Smooth muscle cell (in vitro differentiated cells): Measurements from ENCODE around the gene LTBP2. TPM values are rescaled to one million over a fixed set of nuclear protein-coding genes. Genes with fewer than 3 reads are reported as not detected.

Experiments used
- DNase-seq: peaks from one replicate; lab custom pipeline; 2025; ENCODE audit not compliant: unreplicated experiment; lab: John Stamatoyannopoulos, UW
- H2AFZ ChIP-seq: fragments of 200-600 bp; sonication (generic); 2 replicates; pipeline ENCODE4 v1.6.0; 2016; ENCODE audit warnings: antibody characterized with exemption, low read depth, mild to moderate bottlenecking
- H3F3A ChIP-seq: fragments of 200-600 bp; sonication (generic); 2 replicates; pipeline ENCODE4 v1.6.0; 2017; ENCODE audit warnings: antibody characterized with exemption, low read depth
- H3K27ac ChIP-seq: fragments of 200-600 bp; sonication (generic); 2 replicates; pipeline ENCODE4 v1.5.1; 2016; ENCODE audit warnings: low read depth, mild to moderate bottlenecking
- H3K27me3 ChIP-seq: fragments of 200-600 bp; sonication (generic); 2 replicates; pipeline ENCODE4 v1.6.1; 2016; ENCODE audit warnings: low read depth, mild to moderate bottlenecking
- H3K36me3 ChIP-seq: fragments of 200-600 bp; sonication (generic); 2 replicates; pipeline ENCODE4 v1.5.1; 2016; ENCODE audit warnings: low read depth
- H3K4me1 ChIP-seq: fragments of 200-600 bp; sonication (generic); 2 replicates; pipeline ENCODE4 v1.5.1; 2016; ENCODE audit warnings: low read depth
- H3K4me2 ChIP-seq: fragments of 200-600 bp; sonication (generic); 2 replicates; pipeline ENCODE4 v1.6.0; 2016; ENCODE audit warnings: mild to moderate bottlenecking
- H3K4me3 ChIP-seq: fragments of 200-600 bp; sonication (generic); 2 replicates; pipeline ENCODE4 v1.5.1; 2016; ENCODE audit warnings: mild to moderate bottlenecking
- H3K79me2 ChIP-seq: fragments of 200-600 bp; sonication (generic); 2 replicates; pipeline ENCODE4 v1.6.0; 2016; ENCODE audit warnings: low read depth, mild to moderate bottlenecking
- H3K9ac ChIP-seq: fragments of 200-600 bp; sonication (generic); 2 replicates; pipeline ENCODE4 v1.6.0; 2016; ENCODE audit warnings: low read depth
- H3K9me3 ChIP-seq: fragments of 200-600 bp; sonication (generic); replicated peaks from 2 replicates; pipeline ENCODE4 v1.5.1; 2016; ENCODE audit warnings: low read depth
- H4K20me1 ChIP-seq: fragments of 200-600 bp; sonication (generic); 2 replicates; pipeline ENCODE4 v1.6.0; 2016; ENCODE audit warnings: low read depth
- WGBS: methylation state at CpG from one replicate; pipeline ENCODE4 v1.1.7; 2016; ENCODE audit warnings: low lambda C conversion rate; 5-methylcytosine and 5-hydroxymethylcytosine counted together
- polyA plus RNA-seq: library from polyadenylated mRNA; unstranded; fragments of >200 nt; fragmentation: Nextera tagmentation; extraction: Ambion mirVana; gene quantifications from 2 replicates; pipeline ENCODE4 v1.2.1, GENCODE V29; 2016
- total RNA-seq: library from RNA; depleted of rRNA; stranded (reverse); fragments of >200 nt; gene quantifications from 2 replicates; pipeline ENCODE4 v1.2.3, GENCODE V29; 2014
- TF ChIP-seq, protein P1 (sequence below): fragments of 200-600 bp; sonication (generic); IDR thresholded peaks from 2 replicates; pipeline ENCODE4 v1.5.1; 2017; ENCODE audit warnings: borderline replicate concordance, mild to moderate bottlenecking, antibody characterized with exemption; ENCODE audit not compliant: insufficient read depth, poor library complexity, severe bottlenecking

LTBP2 gene
- total and polyA plus RNA-seq, 2 experiments from 2014 or later: 90.1 to 108 TPM

DNA sequence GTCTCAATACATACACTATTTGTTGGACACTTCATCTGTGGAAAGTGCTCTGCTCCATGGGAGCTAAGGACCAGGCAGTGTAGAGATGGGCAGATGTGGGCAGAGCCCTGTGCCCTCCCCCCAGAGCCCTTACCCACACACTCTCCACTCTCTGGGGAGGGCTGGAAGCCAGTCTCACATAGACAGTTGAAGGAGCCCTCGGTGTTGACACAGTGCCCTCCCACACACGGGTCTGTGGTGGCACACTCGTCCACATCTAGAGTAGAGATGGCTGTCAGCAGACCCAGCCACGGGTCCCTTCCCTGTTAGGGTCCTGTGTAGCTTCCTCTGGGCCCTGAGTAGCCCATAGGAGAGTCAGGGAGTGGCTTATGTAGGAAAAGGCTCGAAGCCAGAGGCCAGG, 104.2 kb downstream of the LTBP2 start:
- Histone ChIP-seq H2AFZ (no peak overlapping the region), H3K79me2 (no peaks in the 10 kb centered on the region), H3F3A (no peaks in the 10 kb centered on the region), H4K20me1 (no peaks in the 10 kb centered on the region), H3K36me3 (no peaks in the 10 kb centered on the region), H3K9me3 (no peaks in the 10 kb centered on the region), H3K27me3 (no peaks in the 10 kb centered on the region), H3K4me3 (no peak overlapping the region), H3K4me2 (no peak overlapping the region), H3K9ac (no peak overlapping the region), H3K27ac (no peak overlapping the region), H3K4me1 (peaks cover 7% of the 10 kb centered on the region)
- DNase-seq: no peak
- WGBS: 78% methylated on average over 5 of the region's 5 CpGs
- TF ChIP-seq, protein P1, sequence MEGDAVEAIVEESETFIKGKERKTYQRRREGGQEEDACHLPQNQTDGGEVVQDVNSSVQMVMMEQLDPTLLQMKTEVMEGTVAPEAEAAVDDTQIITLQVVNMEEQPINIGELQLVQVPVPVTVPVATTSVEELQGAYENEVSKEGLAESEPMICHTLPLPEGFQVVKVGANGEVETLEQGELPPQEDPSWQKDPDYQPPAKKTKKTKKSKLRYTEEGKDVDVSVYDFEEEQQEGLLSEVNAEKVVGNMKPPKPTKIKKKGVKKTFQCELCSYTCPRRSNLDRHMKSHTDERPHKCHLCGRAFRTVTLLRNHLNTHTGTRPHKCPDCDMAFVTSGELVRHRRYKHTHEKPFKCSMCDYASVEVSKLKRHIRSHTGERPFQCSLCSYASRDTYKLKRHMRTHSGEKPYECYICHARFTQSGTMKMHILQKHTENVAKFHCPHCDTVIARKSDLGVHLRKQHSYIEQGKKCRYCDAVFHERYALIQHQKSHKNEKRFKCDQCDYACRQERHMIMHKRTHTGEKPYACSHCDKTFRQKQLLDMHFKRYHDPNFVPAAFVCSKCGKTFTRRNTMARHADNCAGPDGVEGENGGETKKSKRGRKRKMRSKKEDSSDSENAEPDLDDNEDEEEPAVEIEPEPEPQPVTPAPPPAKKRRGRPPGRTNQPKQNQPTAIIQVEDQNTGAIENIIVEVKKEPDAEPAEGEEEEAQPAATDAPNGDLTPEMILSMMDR: no peak

DNA sequence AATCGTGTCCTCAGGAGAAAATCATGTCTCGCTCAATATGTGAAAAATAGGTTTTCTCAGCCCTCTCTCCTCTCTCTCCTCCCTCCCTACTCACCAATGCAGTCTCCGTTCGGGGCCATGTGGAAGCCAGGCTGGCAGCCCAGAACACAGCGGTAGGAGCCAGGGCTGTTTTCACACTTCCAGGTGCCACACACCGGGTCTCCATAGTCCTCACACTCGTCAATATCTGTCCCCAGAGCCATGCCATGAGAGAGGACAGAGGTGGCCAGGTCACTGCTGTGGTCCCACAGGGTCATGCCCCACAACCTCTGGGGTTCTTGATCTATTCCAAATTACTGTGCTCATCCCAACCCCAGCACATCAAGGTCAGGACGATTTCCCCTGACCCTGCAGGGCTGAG, 105.0 kb downstream of the LTBP2 start:
- Histone ChIP-seq H2AFZ (no peak overlapping the region), H3K27ac (no peak overlapping the region), H3K36me3 (no peaks in the 10 kb centered on the region), H3K9ac (no peak overlapping the region), H4K20me1 (no peaks in the 10 kb centered on the region), H3K27me3 (no peaks in the 10 kb centered on the region), H3K4me2 (no peak overlapping the region), H3K4me1 (peaks cover 7% of the 10 kb centered on the region), H3K4me3 (no peak overlapping the region), H3F3A (no peaks in the 10 kb centered on the region), H3K79me2 (no peaks in the 10 kb centered on the region), H3K9me3 (no peaks in the 10 kb centered on the region)
- WGBS: 86% methylated on average over 8 of the region's 8 CpGs
- DNase-seq: no peak
- TF ChIP-seq, protein P1: no peak

DNA sequence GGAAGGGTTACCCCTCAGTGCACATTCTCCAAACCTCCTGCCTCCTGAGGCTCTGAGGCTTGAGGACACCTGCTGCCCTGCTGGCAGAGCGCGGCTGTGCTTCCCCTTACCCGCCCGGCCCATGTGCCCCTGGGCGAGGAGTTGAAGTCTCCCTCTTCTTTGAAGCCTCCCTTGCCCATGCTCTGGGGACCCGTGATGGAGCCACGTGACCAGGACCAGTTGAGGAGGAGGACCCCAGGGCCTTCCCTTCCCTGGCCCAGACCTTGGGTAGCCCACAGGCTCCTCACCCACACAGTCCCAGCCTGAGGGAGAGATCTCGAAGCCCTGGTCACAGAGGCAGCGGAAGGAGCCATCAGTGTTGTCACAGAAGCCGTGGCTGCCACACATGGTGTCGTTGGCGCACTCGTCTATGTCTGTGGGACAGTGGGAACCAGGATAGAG, 105.6 kb downstream of the LTBP2 start:
- H4K20me1 ChIP-seq: no peaks in the 10 kb centered on the region
- no peak overlapping the region for H2AFZ ChIP-seq
- peaks cover 7% of the 10 kb centered on the region for H3K4me1 ChIP-seq
- H3K4me3 ChIP-seq: no peak overlapping the region
- no peaks in the 10 kb centered on the region for H3K9me3 ChIP-seq
- H3K9ac ChIP-seq: no peak overlapping the region
- H3K27me3 ChIP-seq: no peaks in the 10 kb centered on the region
- H3K4me2 ChIP-seq: no peak overlapping the region
- TF ChIP-seq, protein P1: no peak
- H3K79me2 ChIP-seq: no peaks in the 10 kb centered on the region
- no peak overlapping the region for H3K27ac ChIP-seq
- H3K36me3 ChIP-seq: no peaks in the 10 kb centered on the region
- no peak for DNase-seq
- 98% methylated on average over 13 of the region's 13 CpGs for WGBS
- no peaks in the 10 kb centered on the region for H3F3A ChIP-seq

DNA sequence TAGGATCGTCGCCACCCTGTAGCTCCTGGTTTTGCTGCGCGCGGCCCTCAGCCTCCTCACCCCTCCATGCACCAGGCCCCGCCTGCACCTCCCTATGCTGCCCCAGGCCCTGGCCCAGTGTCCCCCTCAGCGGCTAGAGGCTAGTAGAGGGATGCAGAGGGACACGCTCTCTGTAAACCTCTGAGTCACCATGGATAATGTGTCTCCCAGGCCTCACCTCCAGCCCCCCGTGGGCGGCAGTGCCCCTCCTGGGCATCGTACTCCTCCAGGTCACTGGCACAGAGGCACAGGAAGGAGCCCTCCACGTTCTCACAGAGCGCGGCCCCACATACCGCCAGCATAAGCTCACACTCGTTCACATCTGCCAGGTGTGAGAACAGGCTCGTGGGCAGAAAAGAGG, 106.2 kb downstream of the LTBP2 start:
- Histone ChIP-seq H2AFZ (no peak overlapping the region), H3K4me2 (no peak overlapping the region), H3K4me1 (peaks cover 7% of the 10 kb centered on the region), H3K79me2 (no peaks in the 10 kb centered on the region), H3K27ac (no peak overlapping the region), H3K9me3 (no peaks in the 10 kb centered on the region), H3K4me3 (no peak overlapping the region), H3K36me3 (no peaks in the 10 kb centered on the region), H3F3A (no peaks in the 10 kb centered on the region), H4K20me1 (no peaks in the 10 kb centered on the region), H3K9ac (no peak overlapping the region), H3K27me3 (no peaks in the 10 kb centered on the region)
- 94% methylated on average over 17 of the region's 17 CpGs for WGBS
- TF ChIP-seq, protein P1: no peak
- DNase-seq: no peak
